ENCODE measurements around the gene D2HGDH.

GRCh38 chr2:241774419-241775222 lies 40.2 kb downstream of the D2HGDH start:
- TF ChIP-seq POLR2A (IDR thresholded peaks at IDR 0.05) = no peak
- no peak for TF ChIP-seq EP300 (IDR thresholded peaks at IDR 0.05)
- no peak for TF ChIP-seq POLR2AphosphoS5 (IDR thresholded peaks at IDR 0.05)
- TF ChIP-seq CTCF (IDR thresholded peaks at IDR 0.05) = no peak
